ENCODE results near the gene PHF5A.

DNA sequence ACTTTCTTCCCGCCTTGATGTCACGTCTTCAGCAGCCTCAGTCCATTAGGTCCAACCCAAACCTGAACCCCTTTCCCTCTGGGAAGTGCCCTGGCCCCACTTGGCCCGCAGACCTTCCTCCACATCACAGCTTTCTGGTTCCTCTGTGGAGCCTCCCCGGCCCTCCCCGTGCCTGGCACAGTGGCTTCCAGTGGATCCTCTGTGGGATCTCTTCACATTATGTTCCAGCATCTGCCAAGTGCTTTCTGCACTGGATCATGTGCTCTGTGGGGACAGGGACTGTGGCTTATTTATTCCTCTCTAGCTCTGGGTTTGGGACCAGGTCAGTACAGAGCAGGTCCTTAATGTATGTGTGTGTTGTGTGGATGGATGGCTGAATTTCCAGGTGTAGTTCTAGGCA is 44.9 kb upstream of the PHF5A start:
- TF ChIP-seq, protein P1, sequence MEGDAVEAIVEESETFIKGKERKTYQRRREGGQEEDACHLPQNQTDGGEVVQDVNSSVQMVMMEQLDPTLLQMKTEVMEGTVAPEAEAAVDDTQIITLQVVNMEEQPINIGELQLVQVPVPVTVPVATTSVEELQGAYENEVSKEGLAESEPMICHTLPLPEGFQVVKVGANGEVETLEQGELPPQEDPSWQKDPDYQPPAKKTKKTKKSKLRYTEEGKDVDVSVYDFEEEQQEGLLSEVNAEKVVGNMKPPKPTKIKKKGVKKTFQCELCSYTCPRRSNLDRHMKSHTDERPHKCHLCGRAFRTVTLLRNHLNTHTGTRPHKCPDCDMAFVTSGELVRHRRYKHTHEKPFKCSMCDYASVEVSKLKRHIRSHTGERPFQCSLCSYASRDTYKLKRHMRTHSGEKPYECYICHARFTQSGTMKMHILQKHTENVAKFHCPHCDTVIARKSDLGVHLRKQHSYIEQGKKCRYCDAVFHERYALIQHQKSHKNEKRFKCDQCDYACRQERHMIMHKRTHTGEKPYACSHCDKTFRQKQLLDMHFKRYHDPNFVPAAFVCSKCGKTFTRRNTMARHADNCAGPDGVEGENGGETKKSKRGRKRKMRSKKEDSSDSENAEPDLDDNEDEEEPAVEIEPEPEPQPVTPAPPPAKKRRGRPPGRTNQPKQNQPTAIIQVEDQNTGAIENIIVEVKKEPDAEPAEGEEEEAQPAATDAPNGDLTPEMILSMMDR (IDR thresholded peaks at IDR 0.05), result no peak
- no peak for TF ChIP-seq EZH2phosphoT487 (IDR thresholded peaks at IDR 0.05)

All from neural progenitor cell (in vitro differentiated cells).